Activated gamma-delta T cell treated with Interleukin-2 at 50 U/mL for 16 hours (primary cell): ENCODE results near the gene PAM16.
"Not testable (repeated sequence)": the region's sequence is repeated elsewhere in the genome, so short reads cannot be mapped to it uniquely, and the experiment has no call there.

ENCODE experiments used
- DNase-seq: peaks from one replicate; pipeline ENCODE4 v3.0.0-alpha.2; 2020

Gene PAM16

GRCh38 chr16:4350787-4351659 lies at the start of gene PAM16:
PAM16 (minus strand) TSS chr16:4351321; CDS start chr16:4351234, 87 bp downstream.
- peak; percentile 98 for DNase-seq

- no peak for DNase-seq
Measured at GRCh38 chr16:4399001-4399730, 48.0 kb upstream of the PAM16 start.

DNA sequence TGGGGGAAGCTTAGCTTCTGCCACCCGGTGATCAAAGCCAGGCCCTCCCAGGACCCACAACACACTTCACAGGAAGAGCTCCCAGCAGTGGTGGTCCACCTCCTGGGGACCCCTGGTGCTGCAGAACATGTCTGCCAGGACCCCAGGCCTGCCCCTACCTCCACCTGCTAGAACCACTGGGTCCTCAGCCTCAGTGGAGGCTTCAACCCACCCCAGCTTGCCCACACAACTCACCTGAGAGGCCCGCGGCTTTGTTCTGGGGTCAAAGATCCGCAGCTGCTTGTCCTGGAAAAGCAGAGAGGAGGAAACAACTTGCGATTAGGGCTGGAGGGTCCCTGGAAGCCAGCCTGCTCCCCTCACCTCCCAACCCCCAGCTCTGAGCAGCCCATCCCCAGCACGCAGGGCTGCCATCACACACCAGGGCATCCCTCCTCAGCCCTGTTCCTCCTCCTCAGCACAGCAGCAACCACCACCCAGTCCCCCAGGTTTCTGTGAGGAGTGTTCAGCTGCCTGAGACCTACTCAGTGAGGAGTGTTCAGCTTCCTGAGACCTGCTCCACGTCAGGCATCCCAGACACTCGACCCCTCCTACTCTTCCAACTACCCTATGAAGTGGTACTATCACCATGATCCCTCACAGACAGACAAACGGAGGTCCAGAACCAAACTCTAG lies 44.1 kb upstream of the PAM16 start:
- DNase-seq = no peak

- DNase-seq = not testable (repeated sequence)
Measured at GRCh38 chr16:4393850-4394249, 42.7 kb upstream of the PAM16 start.

DNA sequence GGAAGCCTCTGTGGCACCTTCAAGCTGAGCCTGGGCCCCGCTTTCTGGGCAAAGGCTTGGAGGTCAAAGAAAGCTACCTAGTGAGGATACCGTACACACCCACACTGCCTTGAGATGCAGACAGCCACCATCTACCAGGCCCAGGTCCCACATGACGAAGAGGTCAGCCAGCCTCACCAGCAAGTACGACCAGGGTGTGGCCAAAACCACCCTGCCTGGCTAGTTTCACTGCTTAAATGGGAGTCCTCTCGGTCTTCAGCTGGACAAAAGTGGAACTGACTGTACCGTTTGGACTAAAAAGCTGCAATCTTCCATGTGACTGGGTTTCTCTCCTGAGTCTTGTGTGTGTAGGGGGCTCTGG lies 42.1 kb upstream of the PAM16 start:
- DNase-seq = no peak

- no peak for DNase-seq
Measured at GRCh38 chr16:4392382-4393239, 41.5 kb upstream of the PAM16 start.

DNA sequence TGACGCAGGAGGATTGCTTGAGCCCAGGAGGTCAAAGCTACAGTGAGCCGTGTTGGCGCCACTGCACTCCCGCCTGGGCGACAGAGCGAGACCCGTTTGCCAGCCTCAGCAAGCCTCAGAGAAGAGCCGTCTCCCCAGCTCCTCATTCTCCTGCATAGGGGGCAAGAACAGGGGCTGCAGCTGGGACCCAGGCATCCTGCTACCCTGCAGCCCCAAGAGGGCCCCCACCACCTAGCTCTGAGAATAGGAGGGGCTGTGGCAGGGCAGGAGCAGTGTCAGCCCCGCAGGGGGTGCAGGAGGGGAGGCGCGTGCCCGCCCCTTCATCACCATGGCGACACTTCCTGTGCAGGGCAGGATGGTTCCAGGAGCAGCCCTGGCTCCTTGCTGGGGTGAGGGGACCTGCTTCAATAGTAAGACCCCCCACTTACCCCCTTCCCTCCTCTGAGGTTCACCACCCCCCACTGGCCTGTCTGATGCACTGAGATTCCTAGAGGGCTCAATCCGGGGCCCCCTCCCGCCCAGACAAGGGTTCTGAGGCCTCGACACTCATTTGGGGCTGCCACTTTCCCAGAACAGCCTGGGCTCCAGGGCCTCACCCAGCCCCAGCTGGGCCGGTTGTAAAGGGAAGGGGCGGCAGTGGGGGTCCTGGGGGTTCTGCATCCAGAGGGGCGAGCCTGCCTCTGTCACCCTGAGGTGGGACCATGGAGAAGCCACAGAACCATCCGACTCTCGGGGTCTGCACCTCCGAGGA lies 40.7 kb upstream of the PAM16 start:
- DNase-seq = no peak

DNA sequence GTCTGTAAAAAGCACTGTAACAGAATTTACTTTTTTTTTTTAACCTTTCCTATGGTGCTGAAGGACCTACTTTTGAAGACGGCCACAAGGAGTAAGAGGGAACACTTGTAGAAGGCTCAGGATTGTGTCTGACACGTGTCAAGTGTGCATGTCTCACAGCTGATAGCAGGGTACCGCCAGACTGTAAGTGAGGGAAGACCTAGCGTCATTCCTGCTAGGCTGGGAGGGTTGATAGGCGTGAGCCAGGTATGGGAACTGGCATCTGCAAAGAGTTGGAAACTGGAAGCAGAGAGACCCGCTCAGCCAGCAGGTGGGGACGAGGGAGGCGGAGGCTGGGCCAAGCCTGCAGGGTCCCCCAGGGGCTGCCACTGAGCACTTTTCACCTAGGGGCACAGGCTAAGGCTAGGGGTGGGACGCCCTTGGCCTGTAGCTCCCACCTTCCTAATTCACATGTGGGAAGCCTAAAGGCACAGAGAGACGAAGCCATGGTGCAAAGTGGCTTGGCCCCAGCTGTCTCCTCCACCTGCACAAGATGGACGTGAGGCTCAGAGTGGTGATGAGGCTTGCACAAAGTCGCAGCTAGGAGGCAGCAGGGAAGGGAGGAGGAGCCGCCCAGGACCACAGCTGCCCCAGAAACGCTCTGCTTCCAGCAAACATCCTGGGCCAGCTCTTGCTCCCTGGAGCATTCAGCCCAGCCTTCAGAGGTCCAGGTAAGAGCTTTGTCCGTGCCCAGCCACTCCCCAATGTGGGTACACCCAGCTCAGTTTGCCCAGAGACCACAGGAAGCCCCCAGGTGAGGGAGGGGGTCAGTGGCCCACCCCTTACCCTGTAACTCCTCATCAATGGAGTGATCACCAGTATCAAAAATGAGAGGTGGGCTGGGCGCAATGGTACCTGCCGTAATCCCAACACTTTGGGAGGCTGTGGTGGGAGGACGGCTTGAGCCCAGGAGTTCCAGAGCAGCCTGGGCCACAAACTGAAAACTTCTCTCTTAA lies 39.4 kb upstream of the PAM16 start:
- DNase-seq = no peak

- DNase-seq = no peak
Measured at GRCh38 chr16:4389051-4389955, 38.2 kb upstream of the PAM16 start.

GRCh38 chr16:4388271-4389021 lies 37.3 kb upstream of the PAM16 start:
- DNase-seq = no peak

DNA sequence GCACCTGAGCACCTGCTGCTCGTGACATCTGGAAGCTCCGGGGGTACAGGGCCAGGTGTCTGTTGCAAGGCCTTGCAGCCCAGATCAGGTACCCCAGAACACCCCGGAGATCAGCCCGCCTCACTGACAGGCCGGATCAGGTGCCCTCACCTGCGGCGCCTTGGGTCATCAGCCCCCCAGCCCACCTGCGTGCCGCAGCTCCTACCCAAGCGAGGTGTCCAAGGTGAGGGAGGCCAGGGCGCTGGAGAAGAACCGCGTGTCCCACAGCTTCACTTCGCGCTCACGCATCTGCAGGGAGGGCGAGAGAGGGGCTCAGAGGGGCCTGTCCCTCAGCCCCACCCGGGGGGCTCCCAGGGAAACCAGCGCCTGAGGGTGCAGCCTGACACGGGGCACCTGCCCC lies 36.7 kb upstream of the PAM16 start:
- no peak for DNase-seq

DNA sequence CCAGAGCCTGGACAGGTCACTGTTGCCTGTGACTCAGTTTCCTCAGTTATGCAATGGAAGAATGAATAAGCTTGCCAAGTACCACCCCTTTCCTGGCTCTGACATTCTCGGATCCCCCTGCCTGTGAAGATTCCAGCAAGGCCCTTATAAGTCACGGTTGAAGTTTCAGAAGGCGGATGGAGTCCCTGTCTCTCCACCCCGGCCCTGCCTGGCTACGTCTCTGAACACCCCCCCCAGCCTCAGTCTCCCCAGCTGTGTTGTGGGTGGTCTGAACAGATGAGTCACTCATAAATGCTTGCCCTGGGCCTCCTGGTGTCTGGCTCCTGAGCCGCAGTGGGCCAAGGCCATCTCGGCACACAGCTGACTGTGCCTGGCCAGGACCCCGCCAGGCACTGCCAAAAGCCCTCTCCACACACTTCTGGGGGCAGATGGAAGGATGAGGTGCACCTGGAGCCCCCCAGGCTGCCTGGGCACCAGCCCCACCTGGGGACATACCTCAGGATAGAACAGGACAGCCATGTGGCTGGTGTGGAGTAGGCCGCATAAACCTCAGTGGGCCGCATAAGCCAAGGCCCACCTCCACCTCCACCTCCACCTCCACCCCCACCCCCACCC lies 35.9 kb upstream of the PAM16 start:
- DNase-seq = no peak

DNA sequence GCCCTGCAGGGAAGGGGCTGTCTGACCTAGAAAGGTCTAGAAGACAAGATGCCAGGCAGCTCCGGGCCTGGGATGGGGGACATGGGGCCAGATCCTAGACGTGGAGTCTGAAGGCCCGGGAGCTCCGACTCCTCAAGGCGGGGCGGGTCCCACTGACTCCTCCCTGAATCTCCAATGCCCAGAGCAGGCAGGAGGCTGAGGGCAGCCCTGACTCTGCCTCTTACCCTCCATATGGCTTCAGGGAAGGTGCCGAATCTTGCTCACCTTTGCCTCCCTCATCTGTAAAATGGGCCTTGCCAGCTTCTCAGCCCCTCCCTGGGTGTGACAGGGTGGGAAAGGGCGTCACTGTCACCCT lies 35.3 kb upstream of the PAM16 start:
- no peak for DNase-seq

DNA sequence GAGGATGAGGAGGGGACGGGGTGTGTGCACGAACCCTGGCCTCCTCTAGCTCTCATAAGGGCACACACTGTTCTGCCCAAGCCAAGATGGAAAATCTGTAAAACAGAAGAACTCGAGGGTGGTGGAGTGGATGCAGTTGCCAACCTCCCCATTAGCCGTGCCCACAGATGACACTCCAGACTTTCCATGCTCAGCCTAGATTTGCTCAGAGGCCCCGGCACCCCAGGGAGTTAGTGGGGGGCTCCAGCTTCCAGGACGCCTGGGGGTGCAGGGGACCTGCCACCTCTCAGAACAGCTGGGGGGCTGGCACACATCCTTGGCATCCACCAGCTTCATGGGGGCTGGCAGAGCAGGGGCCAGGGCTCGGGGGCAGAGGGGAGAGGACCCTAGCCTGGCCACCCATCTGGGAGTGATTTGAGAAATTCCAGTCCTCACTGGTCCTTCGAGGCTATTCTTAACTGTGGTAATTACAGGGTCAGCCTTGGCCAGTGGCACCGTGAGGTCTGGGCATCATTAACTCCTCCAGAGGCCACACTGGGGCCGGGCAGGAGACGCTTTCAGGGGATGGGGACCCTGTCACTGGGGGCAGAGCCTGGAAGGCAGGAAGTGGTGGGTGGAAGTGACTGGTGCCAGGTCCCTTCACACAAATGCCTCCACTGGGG lies 34.8 kb upstream of the PAM16 start:
- no peak for DNase-seq

DNA sequence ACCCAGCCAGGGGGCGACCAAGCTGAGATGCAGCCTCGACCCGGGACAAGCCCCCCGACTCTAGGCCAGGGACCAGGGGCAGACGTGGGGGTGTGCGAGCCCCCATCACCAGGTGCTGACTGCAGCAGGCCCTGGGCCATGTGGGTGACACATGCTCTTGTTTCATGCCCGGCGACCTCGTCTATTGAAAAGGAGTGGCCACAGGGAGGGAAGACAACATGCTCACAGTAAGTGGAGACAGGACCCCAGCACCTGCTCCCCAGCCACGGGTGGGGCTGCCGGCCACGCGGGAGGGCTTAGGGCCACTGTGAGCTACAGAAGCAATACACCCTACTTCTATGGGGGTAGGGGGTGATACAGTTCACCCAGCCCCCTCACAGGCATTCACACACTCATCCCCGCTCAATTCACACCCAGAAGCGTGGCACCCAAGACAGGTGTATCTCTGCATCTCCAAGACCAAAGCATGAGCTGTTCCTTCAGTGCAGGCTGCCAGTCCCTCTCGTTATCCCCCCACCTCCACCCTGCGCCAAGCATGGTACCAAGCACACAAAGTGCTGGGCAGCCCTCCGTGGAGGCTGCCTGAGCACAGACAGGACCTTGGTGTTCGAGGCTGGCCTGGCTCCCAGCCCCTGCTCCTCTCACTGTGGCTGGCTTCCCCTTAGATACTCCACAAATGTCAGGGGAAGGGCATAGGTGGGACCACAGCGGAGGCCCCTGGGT lies 34.1 kb upstream of the PAM16 start:
- no peak for DNase-seq

DNA sequence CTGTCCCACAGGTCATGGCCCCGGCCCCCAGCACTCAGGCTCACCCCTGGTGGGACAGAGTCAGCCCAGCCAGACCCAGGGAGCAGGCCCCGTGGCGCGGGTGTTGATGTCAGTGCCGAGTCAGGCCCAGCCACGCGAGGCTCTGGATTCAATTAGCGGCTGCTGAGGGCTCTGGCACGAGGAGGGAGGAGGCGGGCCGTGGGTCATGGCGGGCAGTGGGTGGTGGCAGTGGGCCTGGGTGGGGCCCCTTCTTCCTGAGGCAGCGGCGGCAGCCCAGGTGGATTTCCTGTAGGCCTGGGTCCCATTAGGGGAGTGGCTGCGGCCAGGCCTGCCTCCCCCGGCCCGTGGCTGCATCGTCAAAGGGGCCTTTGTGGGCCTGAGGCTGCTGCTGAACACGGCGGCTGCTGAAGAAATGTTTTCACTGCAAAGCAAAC lies 33.4 kb upstream of the PAM16 start:
- no peak for DNase-seq
